Panc1 (cell line): ENCODE measurements around the gene GUCY1B1. TPM values are rescaled to one million over a fixed set of nuclear protein-coding genes. Genes with fewer than 3 reads are reported as not detected.

ENCODE experiments used
- ATAC-seq: fragments of 200-7000 bp; cut with Tn5 transposase; 2 replicates; pipeline ENCODE4 v1.9.1; 2020; ENCODE audit warnings: mild to moderate bottlenecking, moderate library complexity
- BruUV-seq: library from RNA; stranded (reverse); fragments of 400-500 nt; replicated peaks from 2 replicates; lab custom pipeline; 2021; lab: Mats Ljungman, UMichigan
- CTCF ChIA-PET: fragments of 300-600 bp; sonication (Branson Sonifier 250); formaldehyde crosslinking; loops from one replicate; lab custom pipeline; 2022; ENCODE audit warnings: antibody characterized with exemption; lab: Charles Lee
- POLR2A ChIA-PET: fragments of 300-600 bp; sonication (Branson Sonifier 250); formaldehyde crosslinking; loops from one replicate; lab custom pipeline; 2022; ENCODE audit warnings: antibody characterized with exemption; lab: Charles Lee
- DNase-seq: peaks from one replicate; pipeline ENCODE4 v3.0.0-alpha.2; 2010; ENCODE audit warnings: low read depth, low spot score
- H3K27ac ChIP-seq: 2 replicates; pipeline ENCODE4 v1.5.1; 2011; ENCODE audit warnings: mild to moderate bottlenecking, low read length, inconsistent platforms
- H3K27me3 ChIP-seq: fragments of 200-500 bp; sonication (Bioruptor generic); 2 replicates; pipeline ENCODE4 v1.6.0; 2014; ENCODE audit warnings: low read length, inconsistent platforms; ENCODE audit not compliant: control insufficient read depth, insufficient read depth
- H3K36me3 ChIP-seq: fragments of 200-500 bp; sonication (Bioruptor generic); 2 replicates; pipeline ENCODE4 v1.5.1; 2014; ENCODE audit warnings: inconsistent platforms, mild to moderate bottlenecking, low read length, moderate library complexity; ENCODE audit not compliant: control insufficient read depth, insufficient read depth
- H3K4me1 ChIP-seq: 2 replicates; pipeline ENCODE4 v1.5.1; 2011; ENCODE audit warnings: inconsistent platforms, mild to moderate bottlenecking, low read length, moderate library complexity; ENCODE audit not compliant: control insufficient read depth, insufficient read depth
- H3K4me3 ChIP-seq, 2 experiments: 2 replicates each; pipeline ENCODE4 v1.5.1; 2011 to 2012; ENCODE audit warnings: low read depth in 2 of 2, low read length in 2 of 2, mild to moderate bottlenecking in 2 of 2, inconsistent platforms in 1 of 2, moderate library complexity in 1 of 2
- H3K9me3 ChIP-seq: fragments of 200-500 bp; sonication (Bioruptor generic); 2 replicates; pipeline ENCODE4 v1.5.1; 2014; ENCODE audit warnings: low read depth, mild to moderate bottlenecking, inconsistent platforms, low read length, moderate library complexity; ENCODE audit not compliant: control insufficient read depth, insufficient read depth
- CTCF ChIP-seq: fragments of 450-650 bp; IDR thresholded peaks from 2 replicates; pipeline ENCODE4 v1.5.1; 2017; ENCODE audit warnings: mild to moderate bottlenecking
- POLR2AphosphoS5 ChIP-seq: IDR thresholded peaks from 2 replicates; pipeline ENCODE4 v1.6.1; 2012; ENCODE audit warnings: mild to moderate bottlenecking, low read depth, low read length, moderate library complexity
- REST ChIP-seq, 2 experiments: IDR thresholded peaks; 2 replicates each; pipeline ENCODE4 v1.6.1; 2011 to 2012; ENCODE audit warnings: low read depth in 2 of 2, control low read depth in 1 of 2, low read length in 1 of 2, mild to moderate bottlenecking in 1 of 2, moderate library complexity in 1 of 2; ENCODE audit not compliant: insufficient read depth in 1 of 2
- SIN3A ChIP-seq: IDR thresholded peaks from 2 replicates; pipeline ENCODE4 v1.6.1; 2012; ENCODE audit warnings: low read depth, mild to moderate bottlenecking, low read length, moderate library complexity, borderline replicate concordance; ENCODE audit not compliant: insufficient read depth
- TCF7L2 ChIP-seq: IDR thresholded peaks from 2 replicates; pipeline ENCODE4 v1.6.1; 2011; ENCODE audit warnings: mild to moderate bottlenecking, low read depth, low read length, inconsistent platforms
- in situ Hi-C: cut with HindIII; loops from 2 replicates; pipeline ENCODE4 v1.10.0; 2016; ENCODE audit warnings: low sequenced_read_pairs, low pct_unique_long_range_greater_than_20kb
- intact Hi-C: fragments of 100-400 bp; cut with micrococcal nuclease; formaldehyde crosslinking; loops from one replicate; pipeline ENCODE4 v1.10.0; 2022; ENCODE audit not compliant: unreplicated experiment
- total RNA-seq: library from RNA; stranded (reverse); gene quantifications from one replicate; pipeline ENCODE4 v1.2.1, GENCODE V29; 2021; ENCODE audit not compliant: unreplicated experiment

The GUCY1B1 gene
- total RNA-seq, 1 experiment from 2014 or later: 0.36 TPM

GRCh38 chr4:155799794-155800123 is 40.9 kb downstream of the GUCY1B1 start:
- H3K4me1 ChIP-seq: no peaks in the 10 kb centered on the region
- BruUV-seq: no TSS peak
- no peak for DNase-seq
- H3K36me3 ChIP-seq: no peaks in the 10 kb centered on the region
- H3K9me3 ChIP-seq: no peaks in the 10 kb centered on the region
- ATAC-seq: no peak
- CTCF ChIA-PET: no interaction called here
- no peak for TF ChIP-seq TCF7L2
- TF ChIP-seq SIN3A: no peak
- TF ChIP-seq REST (IDR thresholded peaks at IDR 0.05; ENCODE audit: insufficient read depth in 1 of 2, low read depth in 2 of 2, low read length in 1 of 2): no peak
- TF ChIP-seq POLR2AphosphoS5: no peak
- no peak for TF ChIP-seq CTCF
- no peaks in the 10 kb centered on the region for H3K27me3 ChIP-seq
- no peak overlapping the region for H3K4me3 ChIP-seq
- in situ Hi-C loops: no loop called here
- POLR2A ChIA-PET: no interaction called here
- intact Hi-C loops: no loop called here
- no peak overlapping the region for H3K27ac ChIP-seq

GRCh38 chr4:155800685-155801343 is 42.0 kb downstream of the GUCY1B1 start:
- POLR2A ChIA-PET: no interaction called here
- BruUV-seq: no TSS peak
- Histone ChIP-seq H3K27me3 (no peaks in the 10 kb centered on the region), H3K4me3 (no peak overlapping the region), H3K9me3 (no peaks in the 10 kb centered on the region), H3K4me1 (no peaks in the 10 kb centered on the region), H3K36me3 (no peaks in the 10 kb centered on the region), H3K27ac (no peak overlapping the region)
- TF ChIP-seq REST (IDR thresholded peaks at IDR 0.05; ENCODE audit: insufficient read depth in 1 of 2, low read depth in 2 of 2, low read length in 1 of 2) (no peak), TCF7L2 (no peak), CTCF (no peak), POLR2AphosphoS5 (no peak), SIN3A (no peak)
- in situ Hi-C loops: no loop called here
- CTCF ChIA-PET: no interaction called here
- intact Hi-C loops: no loop called here
- DNase-seq (no peak), ATAC-seq (no peak)
